Heart right ventricle (tissue), 16 donors: Measurements from ENCODE around the gene ZNF488. TPM values are rescaled to one million over a fixed set of nuclear protein-coding genes. Genes with fewer than 3 reads are reported as not detected.

ENCODE experiments used
- ATAC-seq, 8 donors: fragments of 200-7000 bp; cut with Tn5 transposase; one replicate each; pipeline ENCODE4 v1.9.1; 2020; ENCODE audit warnings: mild to moderate bottlenecking in 8 of 8, moderate library complexity in 8 of 8, moderate number of reproducible peaks in 1 of 8
- DNase-seq, 2 donors: peaks; one replicate each; pipeline ENCODE4 v3.0.0-alpha.2; 2020
- H3K27ac ChIP-seq, 10 donors: fragments of 200-600 bp; sonication (generic) in 2 of 10; one replicate each; pipeline versions ENCODE4 v1.5.0 to v1.8.0; 2020 to 2022; ENCODE audit warnings: mild to moderate bottlenecking in 3 of 10
- H3K27me3 ChIP-seq, 7 donors: fragments of 200-600 bp; one replicate each; pipeline ENCODE4 v1.8.0; 2021 to 2022; ENCODE audit warnings: mild to moderate bottlenecking in 2 of 7
- H3K36me3 ChIP-seq, 9 donors: fragments of 200-600 bp; sonication (generic) in 1 of 9; one replicate each; pipeline versions ENCODE4 v1.5.0 to v1.8.0; 2020 to 2022; ENCODE audit warnings: mild to moderate bottlenecking in 2 of 9
- H3K4me1 ChIP-seq, 9 donors: fragments of 200-600 bp; sonication (generic) in 1 of 9; one replicate each; pipeline versions ENCODE4 v1.5.0 to v1.8.0; 2020 to 2022; ENCODE audit warnings: mild to moderate bottlenecking in 4 of 9
- H3K4me3 ChIP-seq, 10 donors: fragments of 200-600 bp; sonication (generic) in 2 of 10; one replicate each; pipeline versions ENCODE4 v1.5.0 to v1.8.0; 2020 to 2022; ENCODE audit warnings: mild to moderate bottlenecking in 7 of 10, moderate library complexity in 2 of 10
- H3K9me3 ChIP-seq, 11 donors: fragments of 200-600 bp in 10 of 11; sonication (generic) in 2 of 11; one replicate each; pipeline versions ENCODE4 v1.5.0 to v1.8.0; 2013 to 2022; ENCODE audit warnings: mild to moderate bottlenecking in 2 of 11, control low read depth in 1 of 11, moderate library complexity in 1 of 11
- CTCF ChIP-seq, 9 donors: fragments of 200-600 bp; sonication (generic) in 2 of 9; IDR thresholded peaks; one replicate each; pipeline versions ENCODE4 v1.5.0 to v1.8.0; 2021 to 2022; ENCODE audit warnings: antibody characterized with exemption in 9 of 9, mild to moderate bottlenecking in 5 of 9, moderate library complexity in 1 of 9
- WGBS, 2 donors: extraction: QIAGEN DNeasy Blood & Tissue Kit; methylation state at CpG; one replicate each; pipeline ENCODE4 v1.1.7; 2013; ENCODE audit warnings: inconsistent platforms in 1 of 2; 5-methylcytosine and 5-hydroxymethylcytosine counted together
- intact Hi-C, 10 donors: fragments of 100-400 bp; cut with DNase I; formaldehyde crosslinking; loops; one replicate each; pipeline versions ENCODE4 v1.11.1 to v1.14.2; 2022
- polyA plus RNA-seq, 2 donors: library from polyadenylated mRNA; stranded (reverse); fragments of 200-250 nt; gene quantifications; one replicate each; pipeline ENCODE4 v1.2.3, GENCODE V29; 2013
- total RNA-seq, 10 donors: library from RNA; stranded (reverse); fragmentation: NEBNext Ultra II Directional in 3 of 10; extraction: Animal tissue kit (Norgen Biotek cat#: 25700) in 3 of 10; gene quantifications; one replicate each; pipeline versions ENCODE4 v1.2.1 to v1.2.4, GENCODE V29; 2021 to 2023
- donor health status: Arrhythmogenic right ventricular cardiomyopathy.
- donor health status: ischemic (EF 13 %, LVEDD 7.1; RV severe dilation, severe dysfunction).
- donor health status: healthy with polysubstance abuse.
- donor health status: DM: no; HTN: yes; CAD: no.
- donor health status: DM: no; HTN: no; CAD: no.
- donor health status: ischemic (EF 25% LVEDD 6.9; RV normal size, moderate dysfunction).
- donor health status: ischemic (EF 25% LVEDD 5.7; RV mildly dilated, moderate dysfunction).
- donor health status: healthy.
- donor health status: DM: yes; HTN: yes; CAD: no.
- donor health status: Ischemic cardiomyopathy.
- donor health status: ischemic (EF 35%, LVEDD 5.7; RV mildly dilated, moderate dysfunction).
- donor health status: nonischemic (EF 11% LVEDD 7.7; RV severe dilation, severe dysfunction).
- donor health status: DM: yes; HTN: yes; CAD: no.
- donor health status: PGD.
- donor health status: ischemic (EF 29% LVEDD 5.4; RV normal size, mild dysfunction).
- donor health status: nonischemic (EF 23%, LVEDD 6.1; RV moderate dilation, normal function).

Gene ZNF488
- total and polyA plus RNA-seq, 12 donors = 0.05 to 0.14 (median 0.09) TPM; not detected in 7

GRCh38 chr10:47414227-47414592 lies 30.1 kb upstream of the ZNF488 start:
- intact Hi-C loops = no loop called here
- TF ChIP-seq CTCF (IDR thresholded peaks at IDR 0.05) = no peak
- H3K27ac ChIP-seq = no peak overlapping the region
- WGBS, 2 donors = 95 to 97% methylated on average over 2 of the region's 2 CpGs
- H3K4me1 ChIP-seq = no peaks in the 10 kb centered on the region
- no peak overlapping the region for H3K4me3 ChIP-seq
- no peak for ATAC-seq
- no peaks in the 10 kb centered on the region for H3K9me3 ChIP-seq
- no peaks in the 10 kb centered on the region for H3K27me3 ChIP-seq
- DNase-seq = no peak
- no peaks in the 10 kb centered on the region for H3K36me3 ChIP-seq

- H3K27me3 ChIP-seq = no peaks in the 10 kb centered on the region
- 82 to 85% methylated on average over 14 of the region's 14 CpGs for WGBS, 2 donors
- intact Hi-C loops = no loop called here
- ATAC-seq = no peak
- H3K4me3 ChIP-seq = no peak overlapping the region
- DNase-seq = no peak
- H3K27ac ChIP-seq = no peak overlapping the region
- H3K36me3 ChIP-seq = no peaks in the 10 kb centered on the region
- no peak for TF ChIP-seq CTCF (IDR thresholded peaks at IDR 0.05)
- no peaks in the 10 kb centered on the region for H3K4me1 ChIP-seq
- no peaks in the 10 kb centered on the region for H3K9me3 ChIP-seq
These were observed 29.6 kb upstream of the ZNF488 start for GRCh38 chr10:47413531-47414226.

GRCh38 chr10:47412869-47413268 lies 28.8 kb upstream of the ZNF488 start:
- 73 to 74% methylated on average over 2 of the region's 2 CpGs for WGBS, 2 donors
- Histone ChIP-seq H3K27me3 (no peaks in the 10 kb centered on the region), H3K9me3 (no peaks in the 10 kb centered on the region), H3K4me1 (no peaks in the 10 kb centered on the region), H3K4me3 (no peak overlapping the region), H3K36me3 (no peaks in the 10 kb centered on the region), H3K27ac (no peak overlapping the region)
- ATAC-seq (no peak), DNase-seq (no peak)
- intact Hi-C loops = no loop called here
- TF ChIP-seq CTCF (IDR thresholded peaks at IDR 0.05) = no peak

- no peaks in the 10 kb centered on the region for H3K36me3 ChIP-seq
- H3K4me3 ChIP-seq = no peak overlapping the region
- intact Hi-C loops = no loop called here
- WGBS, 2 donors = 85 to 89% methylated on average over 5 of the region's 5 CpGs
- no peaks in the 10 kb centered on the region for H3K4me1 ChIP-seq
- H3K27ac ChIP-seq = no peak overlapping the region
- DNase-seq = no peak
- no peaks in the 10 kb centered on the region for H3K9me3 ChIP-seq
- no peak for TF ChIP-seq CTCF (IDR thresholded peaks at IDR 0.05)
- no peaks in the 10 kb centered on the region for H3K27me3 ChIP-seq
- ATAC-seq = no peak
These were observed 28.2 kb upstream of the ZNF488 start for GRCh38 chr10:47412177-47412730.
